ENCODE results near the gene MCM7. TPM values are rescaled to one million over a fixed set of nuclear protein-coding genes. Genes with fewer than 3 reads are reported as not detected.

Gene MCM7
- total RNA-seq, 6 experiments from 2014 or later = 70.9 to 139 (median 124) TPM

DNA sequence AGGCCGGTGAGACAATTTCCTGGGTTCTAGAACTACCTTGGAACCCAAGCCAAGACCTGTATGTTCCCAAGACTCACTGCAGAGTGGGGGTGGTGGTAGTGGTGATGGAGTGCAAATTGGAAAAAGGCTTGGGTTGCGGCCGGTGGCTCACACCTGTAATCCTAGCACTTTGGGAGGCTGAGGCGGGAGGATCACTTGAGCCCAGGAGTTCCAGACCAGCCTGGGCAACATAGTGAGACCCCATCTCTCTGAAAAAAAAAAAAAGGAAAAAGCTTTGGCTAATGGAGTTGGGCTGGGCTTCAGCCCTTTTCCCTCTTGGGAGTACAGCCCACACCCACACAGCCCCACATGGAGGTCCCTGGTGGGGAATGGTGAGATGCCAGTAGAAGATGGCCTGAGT is 4.3 kb upstream of the MCM7 start:
- DNase-seq = no peak
- Mint-ChIP-seq H3K27me3 (ENCODE audit: insufficient read depth) (peaks cover 2% of the 10 kb centered on the region; the same call in 1 of the 2 replicates), H3K4me3 (no peak overlapping the region), H3K9me3 (no peaks in the 10 kb centered on the region), H3K36me3 (ENCODE audit: low read depth) (peaks cover 25% of the 10 kb centered on the region), H3K4me1 (ENCODE audit: low read depth) (peaks cover 20% of the 10 kb centered on the region), H3K27ac (no peak overlapping the region)
- TF ChIP-seq, protein P1, sequence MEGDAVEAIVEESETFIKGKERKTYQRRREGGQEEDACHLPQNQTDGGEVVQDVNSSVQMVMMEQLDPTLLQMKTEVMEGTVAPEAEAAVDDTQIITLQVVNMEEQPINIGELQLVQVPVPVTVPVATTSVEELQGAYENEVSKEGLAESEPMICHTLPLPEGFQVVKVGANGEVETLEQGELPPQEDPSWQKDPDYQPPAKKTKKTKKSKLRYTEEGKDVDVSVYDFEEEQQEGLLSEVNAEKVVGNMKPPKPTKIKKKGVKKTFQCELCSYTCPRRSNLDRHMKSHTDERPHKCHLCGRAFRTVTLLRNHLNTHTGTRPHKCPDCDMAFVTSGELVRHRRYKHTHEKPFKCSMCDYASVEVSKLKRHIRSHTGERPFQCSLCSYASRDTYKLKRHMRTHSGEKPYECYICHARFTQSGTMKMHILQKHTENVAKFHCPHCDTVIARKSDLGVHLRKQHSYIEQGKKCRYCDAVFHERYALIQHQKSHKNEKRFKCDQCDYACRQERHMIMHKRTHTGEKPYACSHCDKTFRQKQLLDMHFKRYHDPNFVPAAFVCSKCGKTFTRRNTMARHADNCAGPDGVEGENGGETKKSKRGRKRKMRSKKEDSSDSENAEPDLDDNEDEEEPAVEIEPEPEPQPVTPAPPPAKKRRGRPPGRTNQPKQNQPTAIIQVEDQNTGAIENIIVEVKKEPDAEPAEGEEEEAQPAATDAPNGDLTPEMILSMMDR (IDR thresholded peaks at IDR 0.05) = no peak

DNA sequence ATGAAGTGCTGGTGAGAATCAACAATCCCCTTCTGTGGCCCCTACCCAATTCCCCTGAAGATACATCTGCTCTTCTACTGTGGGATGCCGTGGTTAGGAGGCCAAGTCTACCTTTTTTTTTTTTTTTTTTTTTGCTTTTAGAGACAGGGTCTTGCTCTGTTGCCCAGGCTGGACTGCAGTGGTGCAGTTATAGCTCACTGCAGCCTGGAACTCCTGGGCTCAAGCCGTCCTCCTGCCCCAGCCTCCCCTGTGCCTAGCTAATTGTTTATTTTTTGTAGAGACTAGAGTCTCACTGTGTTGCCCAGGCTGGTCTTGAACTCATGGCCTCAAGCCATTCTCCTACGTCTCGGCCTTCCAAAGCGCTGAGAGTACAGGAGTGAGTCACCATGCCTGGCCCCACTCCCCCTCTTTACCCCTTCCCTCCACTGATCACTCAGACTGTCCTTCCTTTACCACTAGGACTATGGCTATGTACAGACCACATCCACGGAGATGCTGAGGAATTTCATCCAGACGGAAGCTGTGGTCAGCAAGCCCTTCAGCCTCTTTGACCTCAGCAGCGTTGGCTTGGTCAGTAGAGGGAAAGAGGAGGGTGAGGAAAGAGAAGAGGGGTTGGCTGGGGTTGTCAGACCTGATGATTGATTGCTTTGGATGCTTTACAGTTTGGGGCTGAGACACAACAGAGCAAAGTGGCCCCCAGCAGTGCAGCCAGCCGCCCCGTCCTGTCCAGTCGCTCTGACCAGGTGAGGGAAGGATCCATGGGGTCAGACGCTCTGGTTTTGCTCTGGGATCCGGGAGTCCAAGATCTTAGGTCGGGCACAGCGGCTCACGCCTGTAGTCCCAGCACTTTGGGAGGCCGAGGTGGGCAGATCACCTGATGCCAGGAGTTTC is 2.0 kb upstream of the MCM7 start:
- H3K36me3 Mint-ChIP-seq (ENCODE audit: low read depth) = peaks cover 39% of the 10 kb centered on the region
- peak overlapping the region; percentile 91 for H3K27ac Mint-ChIP-seq
- peaks cover 40% of the 10 kb centered on the region for H3K4me1 Mint-ChIP-seq (ENCODE audit: low read depth)
- H3K27me3 Mint-ChIP-seq (ENCODE audit: insufficient read depth) = peaks cover 2% of the 10 kb centered on the region; the same call in 1 of the 2 replicates
- no peaks in the 10 kb centered on the region for H3K9me3 Mint-ChIP-seq
- H3K4me3 Mint-ChIP-seq = peak overlapping the region; percentile 90
- TF ChIP-seq, protein P1 (IDR thresholded peaks at IDR 0.05) = no peak
- DNase-seq = peak; percentile 93

DNA sequence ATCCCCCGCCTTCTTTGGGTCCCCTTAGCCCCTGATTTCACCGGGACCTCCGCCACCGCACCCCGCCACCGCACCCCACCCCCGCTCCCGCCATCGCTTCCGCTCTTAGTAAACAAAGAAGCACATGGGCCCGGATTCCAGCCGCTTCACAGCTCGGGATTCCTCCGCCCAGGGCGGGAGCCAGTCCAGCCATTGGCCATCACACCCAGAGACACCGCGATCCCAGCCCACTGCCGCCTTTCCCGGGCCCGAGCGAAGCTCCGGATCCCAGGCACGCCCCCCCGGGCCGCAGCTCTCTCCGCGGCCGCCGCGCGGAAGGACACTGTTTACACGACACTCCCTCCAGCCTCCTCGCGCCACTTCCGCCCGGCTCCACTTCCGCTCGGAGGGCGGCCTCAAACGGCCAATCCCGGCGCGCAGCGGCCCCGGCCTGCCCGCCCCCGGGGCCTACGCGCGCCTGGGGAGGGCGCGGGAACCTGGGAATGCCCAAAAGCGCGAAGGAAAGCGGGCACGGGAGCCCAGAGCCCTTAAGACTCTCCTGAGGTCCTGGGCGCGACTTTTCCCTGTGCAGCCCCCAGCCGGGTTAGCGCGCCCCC is 679 bp downstream of the MCM7 start:
- Mint-ChIP-seq H3K36me3 (ENCODE audit: low read depth) (peaks cover 54% of the 10 kb centered on the region), H3K9me3 (no peaks in the 10 kb centered on the region), H3K27me3 (ENCODE audit: insufficient read depth) (peaks cover 2% of the 10 kb centered on the region), H3K27ac (peak overlapping the region; percentile 91), H3K4me1 (ENCODE audit: low read depth) (peaks cover 48% of the 10 kb centered on the region), H3K4me3 (peak overlapping the region; percentile 90)
- TF ChIP-seq, protein P1 (IDR thresholded peaks at IDR 0.05) = 0 out of 2 replicates have a peak, but pooled peaks have one; percentile 12
- DNase-seq = peak; percentile 99

DNA sequence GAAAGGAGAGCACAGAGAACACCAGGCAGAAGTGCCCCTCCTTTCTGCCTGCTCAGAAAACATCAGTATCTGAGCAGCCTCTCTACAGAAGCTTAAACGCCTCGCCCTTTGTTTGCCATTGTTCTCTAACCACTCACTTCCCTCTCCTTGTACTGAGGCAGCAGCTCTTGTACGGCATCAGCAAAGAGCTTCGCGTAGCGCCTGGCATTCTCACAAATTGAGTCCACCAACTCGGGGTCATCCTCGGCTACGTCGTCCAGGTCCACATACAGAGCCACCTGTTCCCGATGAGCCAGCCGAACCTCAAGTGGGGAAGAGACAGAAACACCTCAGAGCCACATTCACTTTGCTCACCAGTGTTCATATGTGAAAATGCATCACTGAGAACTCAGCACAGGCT is 1.7 kb downstream of the MCM7 start:
- Mint-ChIP-seq H3K36me3 (ENCODE audit: low read depth) (peaks cover 60% of the 10 kb centered on the region), H3K9me3 (no peaks in the 10 kb centered on the region), H3K27me3 (ENCODE audit: insufficient read depth) (peaks cover 2% of the 10 kb centered on the region), H3K4me1 (ENCODE audit: low read depth) (peaks cover 53% of the 10 kb centered on the region), H3K4me3 (peak overlapping the region; percentile 90), H3K27ac (peak overlapping the region; percentile 64)
- DNase-seq = no peak
- TF ChIP-seq, protein P1 (IDR thresholded peaks at IDR 0.05) = no peak

DNA sequence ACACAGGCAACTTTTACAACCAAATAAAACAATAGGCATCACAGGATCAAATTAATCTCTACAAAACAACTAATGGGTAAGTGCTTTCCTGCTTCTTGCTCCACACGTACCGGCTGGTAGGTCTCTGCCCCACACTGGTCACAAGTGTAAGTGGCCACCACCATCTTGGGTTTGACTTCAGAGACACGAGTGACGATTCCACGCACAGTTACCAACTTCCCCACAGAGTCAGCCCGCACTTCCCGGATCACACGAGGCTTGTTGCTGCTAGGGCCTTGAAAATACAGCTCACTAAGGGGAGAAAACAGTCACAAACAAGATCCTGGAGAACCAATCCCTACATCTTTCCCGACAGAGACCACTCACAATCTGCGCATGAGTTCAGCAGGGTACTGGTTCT is 2.3 kb downstream of the MCM7 start:
- Mint-ChIP-seq H3K4me1 (ENCODE audit: low read depth) (peaks cover 51% of the 10 kb centered on the region), H3K27ac (peak overlapping the region; percentile 64), H3K27me3 (ENCODE audit: insufficient read depth) (peaks cover 2% of the 10 kb centered on the region), H3K9me3 (no peaks in the 10 kb centered on the region), H3K4me3 (peak overlapping the region; percentile 90), H3K36me3 (ENCODE audit: low read depth) (peaks cover 58% of the 10 kb centered on the region)
- TF ChIP-seq, protein P1 (IDR thresholded peaks at IDR 0.05) = no peak
- no peak for DNase-seq
